ENCODE measurements around the gene DPP4. TPM values are rescaled to one million over a fixed set of nuclear protein-coding genes. Genes with fewer than 3 reads are reported as not detected.
"Not testable (repeated sequence)": the region's sequence is repeated elsewhere in the genome, so short reads cannot be mapped to it uniquely, and the experiment has no call there.

DPP4 gene
- total RNA-seq, 1 donor = 0.27 TPM

- no peak for DNase-seq (ENCODE audit: low read depth in 2 of 3, low spot score in 2 of 3)
Measured at GRCh38 chr2:162060532-162060931, 13.5 kb downstream of the DPP4 start.

GRCh38 chr2:162058973-162059668 is 14.9 kb downstream of the DPP4 start:
- no peak for DNase-seq (ENCODE audit: low read depth in 2 of 3, low spot score in 2 of 3)

GRCh38 chr2:162057426-162057825 is 16.6 kb downstream of the DPP4 start:
- no peak for DNase-seq (ENCODE audit: low read depth in 2 of 3, low spot score in 2 of 3)

- DNase-seq (ENCODE audit: low read depth in 2 of 3, low spot score in 2 of 3) = no peak
Measured at GRCh38 chr2:162056796-162057399, 17.1 kb downstream of the DPP4 start.

GRCh38 chr2:162053808-162054155 is 20.2 kb downstream of the DPP4 start:
- no peak for DNase-seq (ENCODE audit: low read depth in 2 of 3, low spot score in 2 of 3)

GRCh38 chr2:162053066-162053807 is 20.8 kb downstream of the DPP4 start:
- DNase-seq (ENCODE audit: low read depth in 2 of 3, low spot score in 2 of 3) = no peak

GRCh38 chr2:162050513-162050961 is 23.5 kb downstream of the DPP4 start:
- no peak for DNase-seq (ENCODE audit: low read depth in 2 of 3, low spot score in 2 of 3)

GRCh38 chr2:162049089-162049488 is 24.9 kb downstream of the DPP4 start:
- not testable (repeated sequence) for DNase-seq (ENCODE audit: low read depth in 2 of 3, low spot score in 2 of 3)

- DNase-seq (ENCODE audit: low read depth in 2 of 3, low spot score in 2 of 3) = no peak
Measured at GRCh38 chr2:162044586-162044985, 29.4 kb downstream of the DPP4 start.

GRCh38 chr2:162043132-162043531 is 30.9 kb downstream of the DPP4 start:
- DNase-seq (ENCODE audit: low read depth in 2 of 3, low spot score in 2 of 3) = no peak

GRCh38 chr2:162041485-162041884 is 32.5 kb downstream of the DPP4 start:
- no peak for DNase-seq (ENCODE audit: low read depth in 2 of 3, low spot score in 2 of 3)

- no peak for DNase-seq (ENCODE audit: low read depth in 2 of 3, low spot score in 2 of 3)
Measured at GRCh38 chr2:162038725-162039124, 35.3 kb downstream of the DPP4 start.

GRCh38 chr2:162037886-162038285 is 36.1 kb downstream of the DPP4 start:
- no peak for DNase-seq (ENCODE audit: low read depth in 2 of 3, low spot score in 2 of 3)

GRCh38 chr2:162037028-162037795 is 36.8 kb downstream of the DPP4 start:
- no peak for DNase-seq (ENCODE audit: low read depth in 2 of 3, low spot score in 2 of 3)

GRCh38 chr2:162035981-162036380 is 38.0 kb downstream of the DPP4 start:
- DNase-seq (ENCODE audit: low read depth in 2 of 3, low spot score in 2 of 3) = no peak

- no peak for DNase-seq (ENCODE audit: low read depth in 2 of 3, low spot score in 2 of 3)
Measured at GRCh38 chr2:162030363-162031190, 43.4 kb downstream of the DPP4 start.

- DNase-seq (ENCODE audit: low read depth in 2 of 3, low spot score in 2 of 3) = no peak
Measured at GRCh38 chr2:162029287-162029901, 44.6 kb downstream of the DPP4 start.

- no peak for DNase-seq (ENCODE audit: low read depth in 2 of 3, low spot score in 2 of 3)
Measured at GRCh38 chr2:162028511-162028910, 45.5 kb downstream of the DPP4 start.

GRCh38 chr2:162025121-162025911 is 48.7 kb downstream of the DPP4 start:
- no peak for DNase-seq (ENCODE audit: low read depth in 2 of 3, low spot score in 2 of 3)

Measured in hematopoietic multipotent progenitor cell (in vitro differentiated cells).